HG03280 (cell line): Measurements from ENCODE around the gene OBI1.

ENCODE experiments used
- ATAC-seq: cut with Tn5 transposase; IDR thresholded peaks from one replicate; pipeline ENCODE4 v1.9.1; 2021; ENCODE audit warnings: mild to moderate bottlenecking, moderate library complexity; ENCODE audit not compliant: unreplicated experiment

OBI1 gene, protein sequence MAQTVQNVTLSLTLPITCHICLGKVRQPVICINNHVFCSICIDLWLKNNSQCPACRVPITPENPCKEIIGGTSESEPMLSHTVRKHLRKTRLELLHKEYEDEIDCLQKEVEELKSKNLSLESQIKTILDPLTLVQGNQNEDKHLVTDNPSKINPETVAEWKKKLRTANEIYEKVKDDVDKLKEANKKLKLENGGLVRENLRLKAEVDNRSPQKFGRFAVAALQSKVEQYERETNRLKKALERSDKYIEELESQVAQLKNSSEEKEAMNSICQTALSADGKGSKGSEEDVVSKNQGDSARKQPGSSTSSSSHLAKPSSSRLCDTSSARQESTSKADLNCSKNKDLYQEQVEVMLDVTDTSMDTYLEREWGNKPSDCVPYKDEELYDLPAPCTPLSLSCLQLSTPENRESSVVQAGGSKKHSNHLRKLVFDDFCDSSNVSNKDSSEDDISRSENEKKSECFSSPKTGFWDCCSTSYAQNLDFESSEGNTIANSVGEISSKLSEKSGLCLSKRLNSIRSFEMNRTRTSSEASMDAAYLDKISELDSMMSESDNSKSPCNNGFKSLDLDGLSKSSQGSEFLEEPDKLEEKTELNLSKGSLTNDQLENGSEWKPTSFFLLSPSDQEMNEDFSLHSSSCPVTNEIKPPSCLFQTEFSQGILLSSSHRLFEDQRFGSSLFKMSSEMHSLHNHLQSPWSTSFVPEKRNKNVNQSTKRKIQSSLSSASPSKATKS

DNA sequence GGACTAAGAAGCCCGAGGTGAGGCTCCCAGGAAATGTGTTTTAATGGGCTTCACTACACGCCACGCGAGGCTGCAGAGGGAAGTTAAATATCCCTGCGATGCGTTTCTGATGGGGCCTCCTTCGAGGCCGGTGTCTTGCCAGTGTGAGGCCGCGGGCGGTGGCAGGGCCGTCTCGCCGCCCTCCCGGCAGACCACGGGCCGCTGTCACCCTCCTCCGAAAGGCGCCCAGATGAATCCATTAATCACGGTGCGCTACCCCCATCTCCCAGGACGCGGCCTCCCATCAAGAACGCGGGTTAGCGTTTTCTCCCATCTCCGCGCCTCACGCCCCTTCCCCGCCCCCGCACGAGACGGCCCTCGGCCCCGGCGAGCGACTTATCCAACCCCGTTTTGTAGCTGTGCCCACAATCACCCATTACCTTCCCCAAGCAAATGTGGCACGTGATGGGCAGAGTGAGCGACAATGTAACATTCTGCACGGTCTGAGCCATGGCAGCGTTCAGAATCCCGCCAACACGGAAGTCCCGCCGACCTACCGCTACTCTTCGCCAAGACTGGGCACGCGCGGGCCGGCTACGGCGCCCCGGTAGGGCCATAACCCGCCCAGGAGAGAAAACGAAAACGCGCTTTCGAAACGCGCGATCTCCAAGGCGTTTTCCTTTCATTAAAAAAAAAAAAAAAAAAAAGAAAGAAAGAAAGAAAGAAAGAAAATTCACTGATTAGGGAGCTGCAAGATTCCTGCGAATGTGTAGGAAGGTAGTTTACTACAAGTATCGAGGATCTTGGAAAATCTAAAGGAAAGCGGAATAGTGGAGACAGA is at the start of gene OBI1:
TSS of gene OBI1 (minus strand) at position 526 of the 820 bp plus-strand sequence. CDS start at position 491, 35 bp downstream.
- peak; percentile 84 for ATAC-seq

GRCh38 chr13:78701383-78701782 is 42.4 kb upstream of the OBI1 start:
- no peak for ATAC-seq

DNA sequence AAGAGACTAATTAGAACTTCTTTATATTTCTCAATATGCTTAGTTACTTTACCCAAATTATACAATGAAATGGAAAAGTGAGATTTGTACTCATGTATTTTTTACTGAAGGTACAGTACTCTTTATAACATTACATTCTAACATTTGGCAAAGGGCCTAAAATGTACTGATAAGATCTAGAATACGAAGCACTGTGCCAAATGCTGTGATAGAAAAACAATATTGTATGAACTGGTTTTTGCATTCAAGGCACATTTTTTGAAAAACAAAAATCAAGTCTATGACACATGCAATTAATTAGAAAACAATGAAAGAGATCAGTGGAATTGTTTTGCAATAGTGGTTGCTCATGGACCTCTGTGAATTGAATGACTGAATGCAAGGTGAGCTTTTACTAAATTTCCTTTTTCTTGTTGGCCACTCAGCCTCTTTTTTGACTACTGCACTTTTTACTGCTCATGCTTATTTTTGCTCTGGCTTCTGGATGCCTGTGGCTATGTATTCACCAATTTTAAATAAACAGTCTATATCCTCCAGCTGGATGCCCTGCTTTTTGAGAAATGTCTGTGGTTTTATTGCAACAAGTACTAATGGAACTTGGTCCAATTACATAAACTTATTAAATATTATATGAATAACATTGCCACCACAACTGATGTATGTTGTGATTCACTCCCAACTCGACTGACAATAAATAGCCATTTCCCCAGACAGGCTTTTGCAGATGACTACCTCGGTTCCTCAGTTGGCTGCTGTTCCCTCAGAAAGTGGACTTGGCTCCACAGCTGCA is 41.4 kb upstream of the OBI1 start:
- no peak for ATAC-seq

DNA sequence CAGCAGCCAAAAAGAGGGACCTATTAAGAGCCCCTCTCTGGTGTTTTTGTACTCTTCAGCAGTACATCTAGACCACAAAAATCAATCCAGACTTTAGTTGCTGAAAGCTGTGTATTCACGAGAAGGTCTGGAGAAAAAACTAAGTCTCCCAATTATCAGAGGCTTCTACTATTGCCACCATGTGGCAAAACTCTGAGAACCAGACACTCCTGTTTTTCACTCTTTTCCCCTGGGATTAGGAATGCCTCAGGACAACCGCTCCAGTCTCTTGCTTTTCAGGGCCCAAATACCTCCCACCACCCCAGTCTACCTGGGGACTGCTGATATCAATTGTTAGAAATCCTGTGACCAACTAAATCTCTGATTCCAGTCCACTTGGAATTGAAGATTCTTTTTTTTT is 30.1 kb upstream of the OBI1 start:
- ATAC-seq: no peak

- ATAC-seq: no peak
Observed at GRCh38 chr13:78686461-78686860, 27.5 kb upstream of the OBI1 start.

- ATAC-seq: no peak
Observed at GRCh38 chr13:78680576-78681350, 21.8 kb upstream of the OBI1 start.

- ATAC-seq: no peak
Observed at GRCh38 chr13:78680115-78680561, 21.2 kb upstream of the OBI1 start.

DNA sequence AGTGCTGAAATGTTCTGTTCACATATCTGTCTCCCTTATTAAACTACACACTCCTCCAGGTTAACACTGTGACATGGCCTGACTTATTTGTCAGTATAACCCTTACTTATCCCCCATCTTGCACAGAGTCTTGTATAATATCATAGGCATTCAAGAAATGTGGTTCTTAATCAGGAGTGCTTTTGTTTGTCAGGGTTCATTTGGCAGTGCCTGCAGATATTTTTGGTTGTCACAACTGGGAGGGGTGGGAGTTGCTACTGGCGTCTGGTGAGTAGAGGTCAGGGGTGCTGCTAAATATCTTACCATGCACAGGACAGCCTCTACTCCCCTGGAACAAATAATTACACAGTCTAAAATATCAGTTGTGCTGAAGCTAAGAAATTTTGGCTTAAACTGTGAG is 20.4 kb upstream of the OBI1 start:
- ATAC-seq: no peak

DNA sequence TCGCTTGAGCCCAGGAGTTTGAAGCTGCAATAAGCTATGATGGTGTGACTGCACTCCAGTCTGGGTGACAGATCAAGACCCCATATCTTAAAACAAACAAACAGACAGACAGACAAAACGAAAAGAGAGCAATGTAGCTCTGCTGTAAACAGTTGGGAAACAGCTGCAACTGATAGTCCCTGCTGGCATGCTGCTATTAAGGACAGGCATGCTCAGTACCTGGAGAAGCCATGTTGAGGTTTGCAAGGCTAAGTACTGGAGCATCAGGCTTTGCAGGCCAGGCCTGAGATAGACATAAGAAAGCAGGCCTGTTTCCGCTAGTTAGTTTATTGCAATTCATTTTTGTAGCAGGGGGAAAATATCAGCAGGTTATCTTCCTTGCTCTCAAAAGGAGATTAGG is 16.2 kb upstream of the OBI1 start:
- ATAC-seq: no peak

GRCh38 chr13:78674638-78675037 is 15.7 kb upstream of the OBI1 start:
- no peak for ATAC-seq

- ATAC-seq: peak; percentile 25
Observed at GRCh38 chr13:78662467-78662866, 3.5 kb upstream of the OBI1 start.

DNA sequence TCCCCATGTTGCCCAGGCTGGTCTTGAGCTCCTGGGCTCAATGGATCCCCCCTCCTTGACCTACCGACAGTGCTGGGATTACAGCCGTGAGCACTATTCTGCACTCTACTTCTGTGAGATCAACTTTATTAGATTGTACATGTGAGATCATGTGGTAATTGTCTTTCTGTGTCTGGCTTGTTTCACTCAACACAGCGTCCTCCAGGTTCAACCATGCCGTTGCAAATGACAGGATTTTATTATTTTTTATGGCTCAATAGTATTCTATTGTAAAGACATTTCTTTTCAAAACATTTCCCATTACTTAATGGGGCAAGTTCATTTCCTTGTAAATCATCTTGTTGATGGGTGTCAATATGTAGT is 1.5 kb upstream of the OBI1 start:
- ATAC-seq: no peak

GRCh38 chr13:78659732-78660494 is 958 bp upstream of the OBI1 start:
- no peak for ATAC-seq

DNA sequence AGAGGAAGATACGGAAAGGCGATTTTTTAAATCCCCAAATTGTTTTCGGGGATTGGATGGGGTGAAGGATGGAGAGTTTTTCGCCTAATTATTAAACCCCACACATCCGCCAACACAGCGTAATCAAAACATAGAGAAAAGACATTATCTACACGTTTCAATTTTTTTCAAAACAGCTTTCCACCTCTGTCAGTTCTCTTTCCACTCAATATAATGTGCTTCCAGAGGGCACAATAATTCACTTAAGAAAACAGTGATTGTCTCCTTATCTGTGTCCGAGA is 435 bp upstream of the OBI1 start:
- ATAC-seq: no peak

DNA sequence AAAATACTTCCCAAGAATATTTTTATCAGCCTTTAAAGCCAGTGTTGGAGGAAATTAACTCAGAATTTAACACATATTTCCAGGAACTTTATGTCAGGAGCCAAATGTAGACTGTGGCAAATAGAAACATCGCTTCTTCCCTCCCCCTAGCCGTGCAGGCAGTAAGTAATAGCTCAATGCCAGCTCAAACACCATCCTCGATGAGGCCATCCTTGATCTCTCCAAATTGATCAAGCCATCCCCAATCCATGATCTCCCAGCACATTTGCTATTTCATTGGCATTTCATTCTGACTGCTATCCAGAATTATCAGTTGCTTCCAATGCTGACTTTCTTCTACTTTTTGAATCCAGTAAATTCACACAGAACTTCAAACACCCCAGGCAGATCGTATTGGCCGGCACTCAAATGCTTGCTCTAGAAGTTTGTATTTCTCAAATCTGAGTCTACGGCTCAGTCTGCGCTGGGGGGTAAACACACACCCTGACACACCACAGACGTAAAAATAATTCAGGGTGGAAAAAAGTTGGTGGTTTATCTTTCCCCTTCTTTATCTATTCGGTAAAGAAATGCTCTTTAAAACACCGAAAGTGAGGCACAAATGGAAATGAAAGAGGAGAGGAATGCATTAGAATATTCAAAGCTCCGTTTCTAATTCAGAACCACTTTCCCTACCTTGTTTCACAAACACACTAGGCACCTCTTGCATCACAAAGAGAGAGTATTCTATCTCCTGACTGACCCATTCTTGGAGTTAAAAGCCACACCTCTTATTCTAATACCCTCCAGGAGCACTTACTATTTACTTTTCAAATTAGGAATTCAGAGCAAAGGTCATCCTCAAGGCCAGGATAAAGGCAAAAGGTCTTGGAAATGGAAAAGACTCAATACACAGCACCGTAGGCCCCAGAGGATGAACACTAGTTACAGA is 991 bp downstream of the OBI1 start:
- ATAC-seq: peak; percentile 41

GRCh38 chr13:78655906-78656305 is 3.0 kb downstream of the OBI1 start:
- ATAC-seq: no peak

- ATAC-seq: no peak
Observed at GRCh38 chr13:78655007-78655406, 3.9 kb downstream of the OBI1 start.

DNA sequence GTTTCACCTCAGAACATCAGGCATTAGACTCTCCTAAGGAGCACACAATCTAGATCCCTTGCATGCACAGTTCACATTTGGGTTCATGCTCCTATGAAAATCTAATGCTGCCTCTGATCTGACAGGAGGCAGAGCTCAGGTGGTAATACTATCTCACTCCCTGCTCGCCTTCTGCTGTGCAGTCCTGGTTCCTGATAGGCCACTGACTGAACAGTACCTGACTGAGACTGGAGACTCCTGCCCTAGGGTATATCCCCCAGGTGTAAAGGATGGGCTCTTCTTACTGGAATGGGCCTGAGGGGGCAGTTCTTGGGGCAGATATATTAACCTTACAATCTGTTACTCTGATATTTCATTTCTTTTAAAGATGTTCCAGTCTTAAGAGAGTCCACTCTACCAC is 6.3 kb downstream of the OBI1 start:
- no peak for ATAC-seq
